H9 (cell line): ENCODE results near the gene NRG3. TPM values are rescaled to one million over a fixed set of nuclear protein-coding genes. Genes with fewer than 3 reads are reported as not detected.

Experiments
- DNase-seq: peaks from one replicate; pipeline ENCODE4 v3.0.0-alpha.2; 2017
- H2AFZ ChIP-seq: one replicate; pipeline ENCODE4 v1.6.1; 2013; ENCODE audit warnings: mild to moderate bottlenecking, low read length, control low read depth, moderate library complexity
- H2AK5ac ChIP-seq: 2 replicates; pipeline ENCODE4 v1.6.1; 2013; ENCODE audit warnings: low read length, control low read depth, mixed read lengths; ENCODE audit not compliant: insufficient read length
- H2BK120ac ChIP-seq: one replicate; pipeline ENCODE4 v1.6.1; 2013; ENCODE audit warnings: low read depth, mild to moderate bottlenecking, low read length, control low read depth, inconsistent platforms; ENCODE audit not compliant: poor library complexity, severe bottlenecking
- H2BK12ac ChIP-seq: 2 replicates; pipeline ENCODE4 v1.6.1; 2013; ENCODE audit warnings: low read length, control low read depth, mixed read lengths, low read depth; ENCODE audit not compliant: insufficient read length
- H2BK15ac ChIP-seq: 2 replicates; pipeline ENCODE4 v1.6.1; 2013; ENCODE audit warnings: low read depth, low read length, control low read depth
- H2BK20ac ChIP-seq: one replicate; pipeline ENCODE4 v1.6.1; 2013; ENCODE audit warnings: low read depth, mild to moderate bottlenecking, low read length, control low read depth, inconsistent platforms; ENCODE audit not compliant: poor library complexity, severe bottlenecking
- H2BK5ac ChIP-seq: 2 replicates; pipeline ENCODE4 v1.6.1; 2013; ENCODE audit warnings: low read length, control low read depth, mixed read lengths; ENCODE audit not compliant: insufficient read length
- H3K14ac ChIP-seq: 2 replicates; pipeline ENCODE4 v1.6.1; 2013; ENCODE audit warnings: low read length, control low read depth; ENCODE audit not compliant: insufficient read depth
- H3K18ac ChIP-seq: 2 replicates; pipeline ENCODE4 v1.6.1; 2013; ENCODE audit warnings: low read depth, mild to moderate bottlenecking, mixed read lengths, low read length, control low read depth; ENCODE audit not compliant: insufficient read length
- H3K23ac ChIP-seq: 2 replicates; pipeline ENCODE4 v1.6.1; 2013; ENCODE audit warnings: low read length, control low read depth, mixed read lengths, low read depth; ENCODE audit not compliant: insufficient read length
- H3K23me2 ChIP-seq: 2 replicates; pipeline ENCODE4 v1.6.1; 2013; ENCODE audit warnings: low read depth, mild to moderate bottlenecking, mixed read lengths, low read length, control low read depth; ENCODE audit not compliant: insufficient read length, poor library complexity, severe bottlenecking
- H3K27ac ChIP-seq: 2 replicates; pipeline ENCODE4 v1.5.1; 2013; ENCODE audit warnings: low read length, control low read depth, mixed read lengths, low read depth; ENCODE audit not compliant: insufficient read length
- H3K27me3 ChIP-seq: 2 replicates; pipeline ENCODE4 v1.6.1; 2013; ENCODE audit warnings: low read length, control low read depth, inconsistent platforms; ENCODE audit not compliant: insufficient read depth
- H3K4ac ChIP-seq: 2 replicates; pipeline ENCODE4 v1.6.1; 2013; ENCODE audit warnings: low read depth, mild to moderate bottlenecking, control low read depth, inconsistent platforms, low read length, moderate library complexity
- H3K4me1 ChIP-seq: 2 replicates; pipeline ENCODE4 v1.6.1; 2013; ENCODE audit warnings: low read length, control low read depth, inconsistent platforms; ENCODE audit not compliant: insufficient read depth
- H3K4me2 ChIP-seq: 2 replicates; pipeline ENCODE4 v1.6.1; 2013; ENCODE audit warnings: low read length, control low read depth, mixed read lengths; ENCODE audit not compliant: insufficient read length, insufficient read depth
- H3K56ac ChIP-seq: 2 replicates; pipeline ENCODE4 v1.6.1; 2013; ENCODE audit warnings: low read depth, mild to moderate bottlenecking, mixed read lengths, low read length, control low read depth; ENCODE audit not compliant: insufficient read length
- H3K79me1 ChIP-seq: 2 replicates; pipeline ENCODE4 v1.6.1; 2013; ENCODE audit warnings: low read depth, mild to moderate bottlenecking, moderate library complexity, low read length, control low read depth, inconsistent platforms; ENCODE audit not compliant: insufficient read depth, poor library complexity, severe bottlenecking
- H3K79me2 ChIP-seq: 2 replicates; pipeline ENCODE4 v1.6.1; 2013; ENCODE audit warnings: low read length, control low read depth, inconsistent platforms; ENCODE audit not compliant: insufficient read depth
- H3K9ac ChIP-seq: 2 replicates; pipeline ENCODE4 v1.6.1; 2013; ENCODE audit warnings: low read length, control low read depth, mixed read lengths; ENCODE audit not compliant: insufficient read length; ENCODE audit errors: extremely low read depth
- H3K9me3 ChIP-seq: one replicate; pipeline ENCODE4 v1.6.1; 2013; ENCODE audit warnings: low read depth, low read length, inconsistent platforms; ENCODE audit not compliant: control insufficient read depth
- H3T11ph ChIP-seq: one replicate; pipeline ENCODE4 v1.6.1; 2013; ENCODE audit warnings: mild to moderate bottlenecking, low read length, control low read depth, inconsistent platforms
- H4K20me1 ChIP-seq: one replicate; pipeline ENCODE4 v1.6.1; 2013; ENCODE audit not compliant: control insufficient read depth, insufficient read length, insufficient read depth
- H4K5ac ChIP-seq: 2 replicates; pipeline ENCODE4 v1.6.1; 2013; ENCODE audit warnings: low read depth, mild to moderate bottlenecking, mixed read lengths, low read length, control low read depth; ENCODE audit not compliant: insufficient read length
- H4K8ac ChIP-seq: replicated peaks from 2 replicates; pipeline ENCODE4 v1.6.1; 2013; ENCODE audit warnings: low read length, control low read depth, mixed read lengths, low read depth; ENCODE audit not compliant: insufficient read length
- H4K91ac ChIP-seq: 2 replicates; pipeline ENCODE4 v1.6.1; 2013; ENCODE audit warnings: low read depth, mild to moderate bottlenecking, moderate library complexity, mixed read lengths, low read length, control low read depth; ENCODE audit not compliant: insufficient read length
- H3K27ac Mint-ChIP-seq, 3 experiments: 2 replicates in 2 of 3; 3 replicates in 1 of 3; pipeline ENCODE4 v1.8.0; 2020 to 2021; ENCODE audit warnings: mixed read lengths in 3 of 3, mild to moderate bottlenecking in 1 of 3, moderate library complexity in 1 of 3
- H3K27me3 Mint-ChIP-seq: 2 replicates; pipeline ENCODE4 v1.8.0; 2021; ENCODE audit warnings: low read depth, mild to moderate bottlenecking, moderate library complexity, mixed read lengths
- H3K36me3 Mint-ChIP-seq, 3 experiments: 2 replicates in 2 of 3; 3 replicates in 1 of 3; pipeline ENCODE4 v1.8.0; 2020 to 2021; ENCODE audit warnings: low read depth in 3 of 3, mixed read lengths in 3 of 3; ENCODE audit not compliant: insufficient read depth in 1 of 3
- H3K4me1 Mint-ChIP-seq, 2 experiments: 2 replicates each; pipeline ENCODE4 v1.8.0; 2020; ENCODE audit warnings: mixed read lengths in 2 of 2
- H3K4me3 Mint-ChIP-seq, 2 experiments: 2 replicates in 1 of 2; 3 replicates in 1 of 2; pipeline ENCODE4 v1.8.0; 2020 to 2021; ENCODE audit warnings: mild to moderate bottlenecking in 2 of 2, mixed read lengths in 2 of 2, moderate library complexity in 1 of 2
- H3K9me3 Mint-ChIP-seq, 2 experiments: 2 replicates in 1 of 2; 3 replicates in 1 of 2; pipeline ENCODE4 v1.8.0; 2020; ENCODE audit warnings: mild to moderate bottlenecking in 2 of 2, mixed read lengths in 2 of 2, moderate library complexity in 1 of 2
- CTCF ChIP-seq: fragments of 200-600 bp; sonication (generic); conservative IDR thresholded peaks from 3 replicates; pipeline ENCODE4 v1.8.0; 2021; ENCODE audit warnings: antibody characterized with exemption, mild to moderate bottlenecking
- WGBS: extraction: QIAGEN DNeasy Blood & Tissue Kit; methylation state at CpG from one replicate; pipeline ENCODE4 v1.1.7; 2013; ENCODE audit warnings: missing lambda C conversion rate, low lambda C conversion rate, mixed read lengths; ENCODE audit not compliant: insufficient read length; ENCODE audit errors: extremely low coverage; 5-methylcytosine and 5-hydroxymethylcytosine counted together
- total RNA-seq: library from RNA; stranded (reverse); gene quantifications from 2 replicates; pipeline ENCODE4 v1.2.1, GENCODE V29; 2021

Gene NRG3
- total RNA-seq, 1 experiment from 2014 or later, result 1.6 TPM

GRCh38 chr10:82762641-82763040, 887.6 kb downstream of the NRG3 start:
- no peaks in the 10 kb centered on the region for H3K27me3 ChIP-seq
- no peak overlapping the region for H3K18ac ChIP-seq
- H3K27me3 Mint-ChIP-seq, result no peaks in the 10 kb centered on the region
- no peak overlapping the region for H3K27ac Mint-ChIP-seq
- H3K4me1 ChIP-seq, result peaks cover 2% of the 10 kb centered on the region; the same call in 1 of the 2 replicates
- H3K56ac ChIP-seq, result no peak overlapping the region
- H3K9me3 ChIP-seq, result no peaks in the 10 kb centered on the region
- H2BK5ac ChIP-seq, result no peak overlapping the region
- no peak overlapping the region for H3K9ac ChIP-seq
- H3K4me1 Mint-ChIP-seq, result peaks cover 24 to 28% of the 10 kb centered on the region in 2 experiments
- WGBS, result no CpG with 5 or more reads among the region's 2 CpGs
- no peak overlapping the region for H4K91ac ChIP-seq
- no peak for DNase-seq
- no peak overlapping the region for H2AFZ ChIP-seq
- H3K23me2 ChIP-seq, result no peaks in the 10 kb centered on the region
- no peak overlapping the region for H2BK20ac ChIP-seq
- H2AK5ac ChIP-seq, result no peak overlapping the region
- no peak overlapping the region for H3K23ac ChIP-seq
- H2BK15ac ChIP-seq, result no peak overlapping the region
- TF ChIP-seq CTCF, result no peak
- no peak overlapping the region for H4K5ac ChIP-seq
- no peak overlapping the region for H3K4ac ChIP-seq
- H3K4me2 ChIP-seq, result no peak overlapping the region
- H3K79me1 ChIP-seq, result no peaks in the 10 kb centered on the region
- H3K79me2 ChIP-seq, result no peaks in the 10 kb centered on the region
- no peak overlapping the region for H3K27ac ChIP-seq
- H3T11ph ChIP-seq, result no peak overlapping the region
- peaks cover 0 to 3% of the 10 kb centered on the region in 2 experiments; a peak in 1 of 5 replicates for H3K9me3 Mint-ChIP-seq
- H2BK120ac ChIP-seq, result no peak overlapping the region
- H4K20me1 ChIP-seq, result no peaks in the 10 kb centered on the region
- peaks cover 2 to 8% (median 2%) of the 10 kb centered on the region in 3 experiments; a peak in 3 of 7 replicates for H3K36me3 Mint-ChIP-seq
- no peak overlapping the region for H4K8ac ChIP-seq
- no peak overlapping the region for H2BK12ac ChIP-seq
- H3K4me3 Mint-ChIP-seq, result no peak overlapping the region
- no peak overlapping the region for H3K14ac ChIP-seq
